Stimulated activated CD4-positive, alpha-beta T cell treated with anti-CD3 and anti-CD28 coated beads, Interleukin-4, amount 100 ng/mL, for 48 hours (primary cell): ENCODE results near the gene PIP4P1.
"Not testable (repeated sequence)": the region's sequence is repeated elsewhere in the genome, so short reads cannot be mapped to it uniquely, and the experiment has no call there.

Source experiments
- DNase-seq, 2 donors: peaks; one replicate each; pipeline ENCODE4 v3.0.0-alpha.2; 2020; ENCODE audit warnings: low read depth in 2 of 2

Gene PIP4P1

GRCh38 chr14:20461225-20462141 is at the start of gene PIP4P1:
Gene PIP4P1 (minus strand): TSS chr14:20461434. CDS start chr14:20461325, 109 bp downstream.
- DNase-seq: peak; percentile 93 to 98

DNA sequence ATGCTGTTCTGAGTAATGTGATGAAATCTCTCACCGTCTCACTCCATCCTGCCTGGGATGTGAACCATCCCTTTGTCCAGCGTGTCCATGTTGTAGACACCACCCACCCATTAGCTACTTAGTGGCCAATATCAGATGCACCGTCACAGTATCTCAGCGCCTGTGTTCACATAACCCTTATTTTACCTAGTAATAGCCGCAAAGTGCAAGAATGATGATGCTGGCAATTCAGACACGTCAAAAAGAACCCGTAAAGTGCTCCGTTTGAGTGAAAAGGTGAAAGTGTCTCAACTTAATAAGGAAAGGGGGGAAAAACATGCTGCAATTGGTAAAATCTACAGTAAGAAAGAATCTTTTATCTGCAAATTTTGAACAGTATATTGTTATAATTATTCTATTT is 47.1 kb upstream of the PIP4P1 start:
- DNase-seq: no peak

DNA sequence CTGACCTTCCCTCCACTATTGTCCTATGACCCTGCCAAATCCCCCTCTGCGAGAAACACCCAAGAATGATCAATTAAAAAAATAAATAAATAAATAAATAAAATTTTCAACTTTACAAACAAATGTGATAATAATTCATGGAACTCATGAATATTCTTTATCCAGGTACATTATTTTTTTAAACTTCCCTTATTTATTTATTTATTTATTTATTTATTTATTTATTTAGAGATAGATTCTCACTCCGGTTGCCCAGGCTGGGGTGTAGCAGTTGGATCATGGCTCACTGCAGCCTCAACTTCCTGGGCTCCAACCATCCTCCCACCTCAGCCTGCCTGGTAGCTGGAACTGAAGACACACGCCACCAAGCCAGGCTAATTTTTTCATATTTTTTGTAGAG is 46.3 kb upstream of the PIP4P1 start:
- DNase-seq: not testable (repeated sequence)

DNA sequence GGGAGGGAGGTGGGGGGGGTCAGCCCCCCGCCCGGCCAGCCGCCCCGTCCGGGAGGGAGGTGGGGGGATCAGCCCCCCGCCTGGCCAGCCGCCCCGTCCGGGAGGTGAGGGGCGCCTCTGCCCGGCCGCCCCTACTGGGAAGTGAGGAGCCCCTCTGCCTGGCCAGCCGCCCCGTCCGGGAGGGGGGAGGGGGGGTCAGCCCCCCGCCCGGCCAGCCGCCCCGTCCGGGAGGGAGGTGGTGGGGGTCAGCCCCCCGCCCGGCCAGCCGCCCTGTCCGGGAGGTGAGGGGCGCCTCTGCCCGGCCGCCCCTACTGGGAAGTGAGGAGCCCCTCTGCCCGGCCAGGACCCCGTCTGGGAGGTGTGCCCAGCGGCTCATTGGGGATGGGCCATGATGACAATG is 45.5 kb upstream of the PIP4P1 start:
- not testable (repeated sequence) for DNase-seq

DNA sequence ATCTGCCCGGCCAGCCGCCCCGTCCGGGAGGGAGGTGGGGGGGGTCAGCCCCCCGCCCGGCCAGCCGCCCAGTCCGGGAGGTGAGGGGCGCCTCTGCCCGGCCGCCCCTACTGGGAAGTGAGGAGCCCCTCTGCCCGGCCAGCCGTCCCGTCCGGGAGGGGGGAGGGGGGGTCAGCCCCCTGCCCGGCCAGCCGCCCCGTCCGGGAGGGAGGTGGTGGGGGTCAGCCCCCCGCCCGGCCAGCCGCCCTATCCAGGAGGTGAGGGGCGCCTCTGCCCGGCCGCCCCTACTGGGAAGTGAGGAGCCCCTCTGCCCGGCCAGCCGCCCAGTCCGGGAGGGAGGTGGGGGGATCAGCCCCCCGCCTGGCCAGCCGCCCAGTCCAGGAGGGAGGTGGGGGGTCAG is 45.0 kb upstream of the PIP4P1 start:
- not testable (repeated sequence) for DNase-seq

DNA sequence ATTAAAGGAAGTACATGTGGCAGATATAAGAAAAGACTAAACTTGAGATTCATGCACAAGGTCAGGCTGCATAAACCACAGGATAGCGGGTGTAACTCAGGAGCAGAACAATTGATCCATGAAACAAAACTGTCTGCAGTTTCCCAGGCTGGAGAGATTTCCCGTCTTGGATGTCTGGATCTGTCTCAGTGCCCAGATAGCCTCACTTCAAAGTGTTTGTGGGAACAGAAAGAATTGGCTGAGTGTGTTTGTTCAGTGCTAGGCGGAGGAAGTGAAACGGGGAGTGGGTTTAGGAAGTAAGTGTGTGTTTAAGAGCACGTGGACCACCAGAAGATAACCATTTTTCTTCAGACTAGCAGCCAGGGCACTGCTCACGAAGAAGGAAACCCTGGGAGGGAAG is 42.7 kb upstream of the PIP4P1 start:
- DNase-seq: no peak

- DNase-seq: no peak
These were observed 40.1 kb upstream of the PIP4P1 start for GRCh38 chr14:20501346-20501745.

DNA sequence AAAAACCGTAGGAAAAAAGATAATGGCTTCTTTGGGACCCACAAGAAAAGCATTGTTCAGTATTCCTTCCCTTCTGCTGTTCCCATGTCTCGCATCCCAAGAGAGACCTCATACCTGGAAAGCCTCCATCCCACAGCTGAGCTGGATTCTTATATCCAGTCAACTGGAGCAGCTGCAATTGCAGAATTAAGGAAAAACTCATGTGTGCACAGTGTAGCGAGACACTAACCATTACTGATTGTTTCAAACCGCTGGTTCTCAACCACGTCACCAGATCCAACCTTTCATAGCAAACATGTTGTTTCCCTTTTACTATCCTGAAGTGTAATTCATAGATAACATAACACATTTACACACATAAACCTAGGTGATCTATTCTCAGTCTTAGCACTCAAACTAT is 38.6 kb upstream of the PIP4P1 start:
- DNase-seq: no peak

DNA sequence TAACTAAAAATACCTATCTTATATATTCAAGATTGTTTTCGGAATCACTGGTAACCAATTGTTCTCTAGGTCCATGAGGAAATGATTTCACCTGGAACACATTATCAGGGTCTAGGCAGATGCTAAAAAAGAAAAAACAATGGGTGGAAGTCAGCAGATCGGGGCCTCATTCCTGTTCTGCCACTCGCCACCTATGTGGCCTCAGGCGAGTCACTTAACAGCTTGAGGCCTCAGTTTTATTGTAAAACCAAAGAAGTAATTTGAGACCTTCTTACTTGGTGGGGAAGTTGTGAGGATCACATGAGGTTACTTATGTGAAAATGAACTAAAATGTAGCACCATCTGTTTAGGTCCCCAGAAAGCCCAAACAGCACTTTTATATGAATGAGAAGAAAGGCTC is 37.9 kb upstream of the PIP4P1 start:
- DNase-seq: no peak

GRCh38 chr14:20498622-20499021 is 37.4 kb upstream of the PIP4P1 start:
- DNase-seq: no peak

DNA sequence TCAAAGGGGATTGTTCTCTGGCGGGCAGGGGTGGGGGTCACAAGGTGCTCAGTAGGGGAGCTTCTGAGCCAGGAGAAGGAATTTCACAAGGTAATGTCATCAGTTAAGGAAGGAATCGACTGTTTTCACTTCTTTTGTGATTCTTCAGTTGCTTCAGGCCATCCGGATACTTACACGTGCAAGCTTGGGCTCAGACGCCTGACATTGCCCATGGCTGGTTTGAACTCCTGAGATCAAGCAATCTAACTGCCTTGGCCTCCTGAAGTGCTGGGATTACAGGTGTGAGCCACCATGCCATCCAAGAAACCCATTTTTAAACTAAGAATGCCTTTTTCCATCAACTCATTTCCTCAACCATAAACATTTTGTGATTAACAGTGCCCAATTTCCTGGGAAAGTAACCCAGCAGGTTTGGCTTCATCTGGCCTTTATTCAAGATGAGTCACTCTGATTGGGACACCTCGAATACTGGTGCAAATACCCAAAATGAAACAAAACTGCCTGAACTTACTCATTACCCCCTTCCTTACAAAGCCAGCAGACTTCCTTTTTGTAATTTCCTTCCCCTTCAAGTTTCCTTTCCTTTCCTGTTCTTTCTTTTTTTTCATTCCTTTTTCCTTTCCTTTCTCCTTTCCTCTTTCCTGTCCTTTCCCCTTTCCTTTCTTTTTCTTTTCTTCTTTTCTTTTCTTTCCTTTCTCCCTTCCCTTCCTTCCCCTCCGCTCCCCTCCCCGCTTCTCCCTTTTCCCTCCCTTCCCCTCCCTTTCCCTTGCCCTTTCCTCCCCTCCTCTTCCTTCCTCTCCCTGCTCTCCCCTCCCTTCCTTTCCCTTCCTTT is 33.9 kb upstream of the PIP4P1 start:
- DNase-seq: no peak

DNA sequence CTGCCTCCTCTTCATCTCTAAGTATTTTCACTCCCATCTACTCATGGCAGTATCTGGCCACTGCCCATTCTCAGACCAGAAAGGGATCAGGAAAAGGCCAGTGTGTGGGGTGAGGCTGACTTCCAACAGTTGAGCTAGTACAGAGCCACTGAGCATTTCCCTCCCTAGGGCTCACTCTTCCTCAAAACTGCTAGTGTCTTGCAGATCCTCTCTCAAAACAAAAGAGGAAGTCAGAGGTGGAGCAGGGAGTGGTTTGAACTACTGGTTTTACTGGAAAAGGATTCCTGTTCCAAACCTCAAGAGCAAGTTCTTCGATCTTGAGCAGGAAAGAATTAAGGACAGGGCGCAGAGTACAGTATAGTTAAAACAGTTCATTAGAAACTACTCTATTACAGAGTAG is 32.4 kb upstream of the PIP4P1 start:
- no peak for DNase-seq

DNA sequence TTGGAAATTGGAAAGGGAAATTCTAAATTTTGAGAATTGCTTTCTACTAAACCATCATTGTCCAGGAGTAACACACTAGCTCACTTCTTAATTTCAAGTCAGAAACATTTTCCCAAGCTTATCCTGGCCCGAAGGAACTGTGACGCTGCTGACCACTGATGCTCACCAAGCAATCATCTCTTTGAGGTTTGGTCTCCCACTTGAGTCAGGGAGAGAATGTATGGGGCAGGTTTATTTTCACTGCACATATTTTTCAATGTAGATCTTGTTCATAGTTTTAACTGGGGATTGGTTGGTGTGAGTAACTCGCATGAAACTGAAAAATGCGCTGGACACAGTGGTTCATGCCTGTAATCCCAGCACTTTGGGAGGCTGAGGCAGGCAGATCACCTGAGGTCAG is 31.3 kb upstream of the PIP4P1 start:
- DNase-seq: no peak

DNA sequence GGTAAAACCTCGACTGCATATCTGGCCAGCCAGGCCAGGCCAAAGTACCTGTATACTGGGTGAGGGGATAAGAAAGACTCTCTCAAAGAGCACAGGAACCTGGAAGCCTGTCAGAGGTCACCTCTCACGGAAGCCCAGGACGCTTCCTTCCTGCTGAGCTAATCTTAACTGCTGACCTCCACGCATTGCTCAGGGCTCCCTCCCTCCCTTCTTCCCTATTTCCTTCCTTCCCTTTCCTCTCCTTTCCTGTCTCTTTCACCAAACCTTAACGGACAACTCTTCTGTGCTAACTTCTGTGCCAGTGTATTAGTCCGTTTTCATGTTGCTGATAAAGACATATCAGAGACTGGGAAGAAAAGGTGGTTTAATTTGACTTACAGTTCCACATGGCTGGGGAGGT is 29.3 kb upstream of the PIP4P1 start:
- DNase-seq: no peak

GRCh38 chr14:20489093-20489994 is 28.1 kb upstream of the PIP4P1 start:
- DNase-seq: no peak

- no peak for DNase-seq
These were observed 26.1 kb upstream of the PIP4P1 start for GRCh38 chr14:20487396-20487725.

DNA sequence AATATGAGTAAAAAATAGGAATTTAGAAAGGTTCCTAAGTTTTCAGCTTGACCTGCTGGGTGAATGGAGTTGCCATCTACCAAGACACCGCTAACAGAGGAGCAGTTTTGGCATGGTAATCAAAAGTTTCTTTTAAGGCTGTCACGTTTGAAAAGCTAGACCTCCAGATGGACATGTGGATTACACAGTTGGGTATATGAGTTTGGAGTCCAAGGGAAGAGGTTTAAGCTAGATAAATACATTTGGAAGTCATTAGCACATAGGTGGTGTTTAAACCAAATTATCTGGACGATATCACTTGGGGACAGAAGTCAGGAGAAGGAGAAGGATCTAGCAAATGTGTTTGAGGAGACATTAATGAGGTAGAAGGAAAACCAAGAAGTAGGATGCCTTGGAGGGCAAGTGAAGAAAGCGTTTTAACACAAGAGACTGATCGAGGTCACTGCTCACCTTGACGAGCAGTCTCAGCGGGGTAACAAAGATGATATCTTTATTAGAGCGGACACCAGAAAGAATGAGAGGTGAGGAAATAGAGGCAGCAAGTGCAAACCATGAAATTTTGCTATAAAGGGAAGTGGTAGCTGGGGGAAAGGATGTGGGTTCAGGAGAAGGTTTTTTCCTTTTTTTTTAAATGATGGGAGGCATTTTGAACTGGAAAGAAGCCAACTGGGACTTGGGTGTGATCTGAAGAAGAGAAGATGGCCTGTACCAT is 25.6 kb upstream of the PIP4P1 start:
- DNase-seq: no peak

- no peak for DNase-seq
These were observed 24.7 kb upstream of the PIP4P1 start for GRCh38 chr14:20485900-20486299.

DNA sequence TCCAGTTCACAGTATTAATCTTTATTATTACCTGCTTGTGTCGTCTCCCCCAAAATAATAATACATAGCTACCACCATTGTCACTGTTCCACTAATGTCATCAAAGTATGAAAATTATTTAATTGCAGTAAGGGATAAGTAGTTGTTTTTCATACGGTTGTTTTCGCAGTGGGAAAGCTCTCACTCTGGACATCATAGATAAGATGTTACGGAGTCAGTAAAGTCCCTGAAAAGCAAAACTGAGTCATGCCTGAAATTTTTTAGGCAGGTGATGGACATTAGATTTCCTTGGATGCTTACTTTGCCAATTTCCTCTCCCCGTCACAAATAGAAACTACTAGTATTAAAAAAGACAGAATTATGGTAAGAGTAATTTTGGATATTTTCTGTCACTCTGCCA is 21.1 kb upstream of the PIP4P1 start:
- no peak for DNase-seq

DNA sequence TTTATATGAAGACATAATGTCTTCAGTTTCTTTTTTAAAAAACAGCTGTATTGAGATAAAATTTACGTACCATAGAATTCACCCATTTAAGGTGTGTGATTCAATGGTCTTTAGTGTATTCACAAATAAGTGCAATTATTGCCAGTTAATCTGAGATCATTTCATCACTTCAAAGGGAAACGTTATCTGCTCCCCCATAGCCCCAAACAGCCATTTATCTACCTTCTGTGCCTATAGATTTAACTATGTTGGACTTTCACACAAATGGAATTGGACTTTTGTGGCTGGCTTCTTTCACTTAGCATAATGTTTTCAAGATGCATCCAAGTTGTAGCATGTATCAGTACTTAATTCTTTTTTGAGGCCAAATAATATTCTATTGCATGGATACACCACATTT is 17.7 kb upstream of the PIP4P1 start:
- no peak for DNase-seq

GRCh38 chr14:20477211-20477876 is 16.1 kb upstream of the PIP4P1 start:
- no peak for DNase-seq
